ENCODE results near the gene PCDHA2.

DNA sequence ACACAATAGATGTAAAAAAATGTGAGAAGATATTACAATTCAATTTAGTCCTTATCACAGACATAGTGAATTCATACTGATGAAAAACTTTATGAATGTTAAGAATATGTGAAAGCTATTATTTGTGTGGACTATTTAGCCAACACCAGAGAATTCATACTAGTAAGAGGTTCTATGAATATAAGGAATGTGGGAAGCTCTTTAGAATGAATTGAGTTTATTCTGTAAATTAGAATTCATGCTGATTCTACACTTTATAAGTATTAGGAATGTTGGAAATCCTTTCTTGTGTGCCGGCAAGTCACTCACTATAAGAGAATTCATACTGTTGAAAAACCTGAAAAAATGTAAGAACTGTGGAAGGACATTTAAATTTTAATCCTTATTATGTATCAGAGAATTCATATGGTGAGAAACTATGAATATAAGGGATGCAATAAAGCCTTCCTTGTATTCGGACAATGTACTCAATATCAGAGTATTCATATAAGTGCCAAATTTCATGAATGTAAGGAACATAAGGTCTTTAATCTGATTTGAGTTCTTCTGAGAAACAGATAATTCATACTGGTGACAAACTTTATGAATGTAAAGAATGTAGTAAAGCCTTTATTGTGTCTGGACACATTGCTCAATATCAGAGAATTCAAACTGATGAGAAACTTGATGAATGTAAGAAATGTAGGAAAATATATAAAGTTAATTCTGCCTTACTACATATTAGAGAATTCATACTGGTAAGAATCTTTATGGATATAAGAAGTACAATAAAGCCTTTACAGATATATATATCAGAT is 30.3 kb upstream of the PCDHA2 start:
- TF ChIP-seq, protein P1, sequence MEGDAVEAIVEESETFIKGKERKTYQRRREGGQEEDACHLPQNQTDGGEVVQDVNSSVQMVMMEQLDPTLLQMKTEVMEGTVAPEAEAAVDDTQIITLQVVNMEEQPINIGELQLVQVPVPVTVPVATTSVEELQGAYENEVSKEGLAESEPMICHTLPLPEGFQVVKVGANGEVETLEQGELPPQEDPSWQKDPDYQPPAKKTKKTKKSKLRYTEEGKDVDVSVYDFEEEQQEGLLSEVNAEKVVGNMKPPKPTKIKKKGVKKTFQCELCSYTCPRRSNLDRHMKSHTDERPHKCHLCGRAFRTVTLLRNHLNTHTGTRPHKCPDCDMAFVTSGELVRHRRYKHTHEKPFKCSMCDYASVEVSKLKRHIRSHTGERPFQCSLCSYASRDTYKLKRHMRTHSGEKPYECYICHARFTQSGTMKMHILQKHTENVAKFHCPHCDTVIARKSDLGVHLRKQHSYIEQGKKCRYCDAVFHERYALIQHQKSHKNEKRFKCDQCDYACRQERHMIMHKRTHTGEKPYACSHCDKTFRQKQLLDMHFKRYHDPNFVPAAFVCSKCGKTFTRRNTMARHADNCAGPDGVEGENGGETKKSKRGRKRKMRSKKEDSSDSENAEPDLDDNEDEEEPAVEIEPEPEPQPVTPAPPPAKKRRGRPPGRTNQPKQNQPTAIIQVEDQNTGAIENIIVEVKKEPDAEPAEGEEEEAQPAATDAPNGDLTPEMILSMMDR (IDR thresholded peaks at IDR 0.05; ENCODE audit: insufficient read depth, low read length, poor library complexity, severe bottlenecking) = no peak
- TF ChIP-seq EZH2phosphoT487 (conservative IDR thresholded peaks at IDR 0.05; ENCODE audit: low read length) = no peak
